Kidney (tissue), 22 donors: ENCODE measurements around the gene PDSS1. TPM values are rescaled to one million over a fixed set of nuclear protein-coding genes. Genes with fewer than 3 reads are reported as not detected.
"Not testable (repeated sequence)": the region's sequence is repeated elsewhere in the genome, so short reads cannot be mapped to it uniquely, and the experiment has no call there.

Experiments
- DNase-seq, 5 donors: peaks; one replicate each; pipeline ENCODE4 v3.0.0-alpha.2; 2013 to 2020
- FAIRE-seq: peaks from 2 replicates; lab custom pipeline; 2012; peaks lifted over from hg19 to GRCh38; lab: Jason Lieb, UNC
- H3K27ac ChIP-seq, 2 donors: one replicate each; pipeline ENCODE4 v1.7.0; 2013; ENCODE audit warnings: low read depth in 2 of 2, low read length in 2 of 2, inconsistent platforms in 1 of 2
- H3K27me3 ChIP-seq: one replicate; pipeline ENCODE4 v1.7.1; 2013; ENCODE audit warnings: low read length, inconsistent platforms; ENCODE audit not compliant: control insufficient read depth, insufficient read depth
- H3K36me3 ChIP-seq, 3 donors: one replicate each; pipeline versions ENCODE4 v1.7.0 to v1.7.1; 2013; ENCODE audit warnings: low read length in 3 of 3, control low read depth in 1 of 3, inconsistent platforms in 1 of 3; ENCODE audit not compliant: insufficient read depth in 3 of 3, control insufficient read depth in 2 of 3
- H3K4me1 ChIP-seq, 3 donors: one replicate each; pipeline versions ENCODE4 v1.7.0 to v1.7.1; 2013; ENCODE audit warnings: low read length in 3 of 3, inconsistent platforms in 1 of 3, low read depth in 1 of 3; ENCODE audit not compliant: control insufficient read depth in 2 of 3, insufficient read depth in 2 of 3
- H3K4me3 ChIP-seq, 3 donors: one replicate each; pipeline versions ENCODE4 v1.7.0 to v1.8.1; 2013; ENCODE audit warnings: low read length in 3 of 3, control low read depth in 1 of 3, inconsistent platforms in 1 of 3
- H3K9ac ChIP-seq, 3 donors: one replicate each; pipeline versions ENCODE4 v1.7.0 to v1.7.1; 2013; ENCODE audit warnings: low read length in 3 of 3, control low read depth in 1 of 3, inconsistent platforms in 1 of 3
- H3K9me3 ChIP-seq, 3 donors: one replicate each; pipeline versions ENCODE4 v1.7.0 to v1.7.1; 2013; ENCODE audit warnings: low read length in 3 of 3, control low read depth in 1 of 3, inconsistent platforms in 1 of 3; ENCODE audit not compliant: control insufficient read depth in 2 of 3, insufficient read depth in 1 of 3
- CTCF ChIP-seq: IDR thresholded peaks from 3 replicates; pipeline ENCODE4 v1.5.1; 2012; ENCODE audit warnings: mild to moderate bottlenecking, moderate library complexity, borderline replicate concordance; ENCODE audit not compliant: insufficient read depth; ENCODE audit errors: extremely low read depth
- intact Hi-C: fragments of 100-400 bp; cut with DNase I; formaldehyde crosslinking; loops from one replicate; pipeline ENCODE4 v1.11.1; 2022
- long read RNA-seq, 10 donors: library from polyadenylated mRNA in 1 of 10; unstranded in 1 of 10; transcript quantifications; one replicate each; pipeline ENCODE4 v2.0.0 and lab custom pipeline, GENCODE V29; 2021 to 2026
- polyA plus RNA-seq: library from polyadenylated mRNA; stranded (reverse); fragments of 350-450 nt; fragmentation: Illumina TruSeq; extraction: RNeasy Lipid Tissue Mini Kit (QIAGEN cat#74804); gene quantifications from one replicate; pipeline ENCODE4 v1.2.3, GENCODE V29; 2014; ENCODE audit warnings: low read depth, low replicate concordance; ENCODE audit not compliant: insufficient read depth
- total RNA-seq: library from RNA; stranded (reverse); fragmentation: NEBNext Ultra II Directional; extraction: Animal tissue kit (Norgen Biotek cat#: 25700); gene quantifications from one replicate; pipeline ENCODE4 v1.2.1, GENCODE V29; 2021
- donor health status: control.
- donor health status: control.
- donor health status: control.
- donor health status: control.
- donor health status: control.
- donor health status: DM: yes; HTN: yes; CAD: no.
- donor health status: Normal renal cell carcinoma (clear cell type).

PDSS1 gene
- 5.2 TPM for total RNA-seq
- 11.8 TPM for polyA plus RNA-seq
- long read RNA-seq, donor 1, partial matches to known transcripts: 5 of 8 reads
- long read RNA-seq, donor 1, other reads (novel, unspliced or antisense): 0 of 8 reads
- long read RNA-seq, donor 2, transcript PDSS1-201 (12 exons, 1,626 nt): major isoform, 5 of 23 reads
- long read RNA-seq, donor 2, partial matches to known transcripts: 18 of 23 reads
- long read RNA-seq, donor 2, other reads (novel, unspliced or antisense): 0 of 23 reads
- long read RNA-seq, donor 3, partial matches to known transcripts: 5 of 6 reads
- long read RNA-seq, donor 3, other reads (novel, unspliced or antisense): 0 of 6 reads
- long read RNA-seq, donor 4, partial matches to known transcripts: 5 of 5 reads
- long read RNA-seq, donor 4, other reads (novel, unspliced or antisense): 0 of 5 reads
- long read RNA-seq, donor 5: 0 reads
- long read RNA-seq, donor 6, partial matches to known transcripts: 8 of 11 reads
- long read RNA-seq, donor 6, other reads (novel, unspliced or antisense): 0 of 11 reads
- long read RNA-seq, donor 7, partial matches to known transcripts: 1 of 6 reads
- long read RNA-seq, donor 7, other reads (novel, unspliced or antisense): 4 of 6 reads
- long read RNA-seq, donor 8, partial matches to known transcripts: 5 of 6 reads
- long read RNA-seq, donor 8, other reads (novel, unspliced or antisense): 0 of 6 reads
- long read RNA-seq, donor 9: 0 reads
- long read RNA-seq, donor 10, partial matches to known transcripts: 0 of 1 reads
- long read RNA-seq, donor 10, other reads (novel, unspliced or antisense): 0 of 1 reads

GRCh38 chr10:26697163-26697921, at the start of gene PDSS1:
Gene PDSS1 (plus strand): TSS chr10:26697701. CDS start chr10:26697712, 11 bp downstream.
- intact Hi-C loops: no loop called here
- TF ChIP-seq CTCF: no peak
- no peaks in the 10 kb centered on the region for H3K36me3 ChIP-seq
- H3K27ac ChIP-seq: peak within 1 kb of the TSS; percentile 94 to 95
- H3K4me3 ChIP-seq: peak within 1 kb of the TSS; percentile 76 to 97 (median 95)
- H3K27me3 ChIP-seq: no peaks in the 10 kb centered on the region
- FAIRE-seq (no peak), DNase-seq (peak; percentile 76 to 92 (median 79))
- peaks cover 0 to 7% (median 0%) of the 10 kb centered on the region in 3 donors for H3K4me1 ChIP-seq
- H3K9me3 ChIP-seq: no peaks in the 10 kb centered on the region
- peak within 1 kb of the TSS; percentile 49 to 75 (median 56) for H3K9ac ChIP-seq

- H3K36me3 ChIP-seq, FAIRE-seq, intact Hi-C loops, H3K9me3 ChIP-seq, H3K27ac ChIP-seq, H3K4me1 ChIP-seq, H3K4me3 ChIP-seq, H3K27me3 ChIP-seq, DNase-seq, H3K9ac ChIP-seq: not testable (repeated sequence)
Measured at GRCh38 chr10:26648245-26648636, 49.3 kb upstream of the PDSS1 start.

GRCh38 chr10:26650406-26650805, 47.1 kb upstream of the PDSS1 start:
- Histone ChIP-seq H3K4me1 (no peaks in the 10 kb centered on the region), H3K36me3 (no peaks in the 10 kb centered on the region), H3K27me3 (no peaks in the 10 kb centered on the region), H3K9me3 (no peaks in the 10 kb centered on the region), H3K4me3 (no peak overlapping the region), H3K9ac (no peak overlapping the region), H3K27ac (no peak overlapping the region)
- intact Hi-C loops: no loop called here
- FAIRE-seq: no peak
- no peak for DNase-seq
- TF ChIP-seq CTCF: no peak

GRCh38 chr10:26651476-26651875, 46.0 kb upstream of the PDSS1 start:
- H3K9me3 ChIP-seq, H3K9ac ChIP-seq, FAIRE-seq, intact Hi-C loops, H3K4me1 ChIP-seq, H3K27ac ChIP-seq, H3K27me3 ChIP-seq, H3K4me3 ChIP-seq, H3K36me3 ChIP-seq, DNase-seq: not testable (repeated sequence)
